GM19328 (cell line): ENCODE results near the gene SDF2L1.
A peak's percentile ranks its signal among the peaks of the same experiment; 100 is the strongest.
"Not testable (repeated sequence)": the region's sequence is repeated elsewhere in the genome, so short reads cannot be mapped to it uniquely, and the experiment has no call there.

ENCODE experiments used
- ATAC-seq: cut with Tn5 transposase; IDR thresholded peaks from one replicate; pipeline ENCODE4 v1.9.1; 2021; ENCODE audit warnings: mild to moderate bottlenecking, moderate library complexity; ENCODE audit not compliant: unreplicated experiment

SDF2L1 gene

GRCh38 chr22:21641789-21642583, at the start of gene SDF2L1:
SDF2L1 (plus strand) TSS chr22:21642302; CDS start chr22:21642337, 35 bp downstream.
- peak; percentile 94 for ATAC-seq

- no peak for ATAC-seq
Measured at GRCh38 chr22:21592422-21592821, 49.7 kb upstream of the SDF2L1 start.

- ATAC-seq = no peak
Measured at GRCh38 chr22:21593406-21594232, 48.5 kb upstream of the SDF2L1 start.

GRCh38 chr22:21594865-21595452, 47.1 kb upstream of the SDF2L1 start:
- ATAC-seq = no peak

- not testable (repeated sequence) for ATAC-seq
Measured at GRCh38 chr22:21596356-21597135, 45.6 kb upstream of the SDF2L1 start.

- ATAC-seq = no peak
Measured at GRCh38 chr22:21598302-21598701, 43.8 kb upstream of the SDF2L1 start.

GRCh38 chr22:21599053-21599893, 42.8 kb upstream of the SDF2L1 start:
- no peak for ATAC-seq

GRCh38 chr22:21602579-21602978, 39.5 kb upstream of the SDF2L1 start:
- no peak for ATAC-seq

GRCh38 chr22:21603973-21604372, 38.1 kb upstream of the SDF2L1 start:
- ATAC-seq = no peak

- no peak for ATAC-seq
Measured at GRCh38 chr22:21605887-21606564, 36.1 kb upstream of the SDF2L1 start.

GRCh38 chr22:21606775-21607174, 35.3 kb upstream of the SDF2L1 start:
- ATAC-seq = no peak

- ATAC-seq = not testable (repeated sequence)
Measured at GRCh38 chr22:21609556-21610157, 32.4 kb upstream of the SDF2L1 start.

- ATAC-seq = no peak
Measured at GRCh38 chr22:21611210-21611977, 30.7 kb upstream of the SDF2L1 start.

GRCh38 chr22:21612858-21613257, 29.2 kb upstream of the SDF2L1 start:
- ATAC-seq = no peak

GRCh38 chr22:21613553-21614233, 28.4 kb upstream of the SDF2L1 start:
- no peak for ATAC-seq

GRCh38 chr22:21615731-21616130, 26.4 kb upstream of the SDF2L1 start:
- ATAC-seq = no peak

- ATAC-seq = not testable (repeated sequence)
Measured at GRCh38 chr22:21617337-21617736, 24.8 kb upstream of the SDF2L1 start.

- no peak for ATAC-seq
Measured at GRCh38 chr22:21621025-21621424, 21.1 kb upstream of the SDF2L1 start.
